Daoy (cell line): ENCODE results near the gene RASSF9. TPM values are rescaled to one million over a fixed set of nuclear protein-coding genes. Genes with fewer than 3 reads are reported as not detected.

ENCODE experiments used
- DNase-seq: peaks from one replicate; pipeline ENCODE4 v3.0.0-alpha.2; 2015; ENCODE audit warnings: low read depth
- total RNA-seq: library from RNA; depleted of rRNA; stranded (reverse); fragments of >200 nt; shearing (Covaris generic); gene quantifications from 2 replicates; pipeline ENCODE4 v1.2.3, GENCODE V29; 2014

Gene RASSF9
- total RNA-seq, 1 experiment from 2014 or later: 0.34 TPM

DNA sequence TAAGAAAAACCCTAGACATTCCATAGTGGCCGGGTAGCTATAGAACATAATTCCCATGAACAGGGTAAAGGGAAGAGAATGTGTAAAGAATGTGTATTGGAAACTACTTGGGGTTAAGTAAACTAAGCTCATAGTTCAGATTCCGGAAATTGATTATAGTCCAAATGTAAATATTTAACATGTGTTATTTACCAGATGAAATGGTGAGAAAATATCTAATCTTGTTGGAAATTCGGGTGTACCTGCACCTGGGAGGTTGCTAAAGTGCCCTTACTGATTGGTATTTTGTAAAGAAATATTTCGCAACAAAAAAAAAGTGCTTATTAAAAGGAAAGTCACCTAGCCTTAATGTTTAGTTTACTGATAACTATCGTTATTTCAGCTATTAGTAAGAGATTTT lies 14.4 kb downstream of the RASSF9 start:
- no peak for DNase-seq

- no peak for DNase-seq
These were observed 15.0 kb downstream of the RASSF9 start for GRCh38 chr12:85821206-85821605.

DNA sequence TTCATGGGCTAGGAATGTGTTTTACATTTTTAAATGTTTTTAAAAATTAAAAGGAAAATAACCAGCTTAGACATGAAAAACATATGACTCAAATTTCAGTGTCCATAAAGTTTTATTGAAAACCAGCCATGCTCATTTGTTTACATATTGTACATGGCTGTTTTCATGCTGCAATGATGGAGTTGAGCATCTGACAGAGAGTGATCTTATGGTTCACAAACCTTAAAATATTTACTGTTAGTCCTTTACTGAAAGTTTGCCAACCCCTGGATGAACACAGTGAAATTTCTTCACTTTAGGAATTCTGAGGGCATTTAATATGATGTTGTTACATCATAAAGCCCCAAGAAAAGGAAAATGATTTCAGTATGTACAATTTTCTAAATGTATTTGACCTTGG lies 16.1 kb downstream of the RASSF9 start:
- no peak for DNase-seq

DNA sequence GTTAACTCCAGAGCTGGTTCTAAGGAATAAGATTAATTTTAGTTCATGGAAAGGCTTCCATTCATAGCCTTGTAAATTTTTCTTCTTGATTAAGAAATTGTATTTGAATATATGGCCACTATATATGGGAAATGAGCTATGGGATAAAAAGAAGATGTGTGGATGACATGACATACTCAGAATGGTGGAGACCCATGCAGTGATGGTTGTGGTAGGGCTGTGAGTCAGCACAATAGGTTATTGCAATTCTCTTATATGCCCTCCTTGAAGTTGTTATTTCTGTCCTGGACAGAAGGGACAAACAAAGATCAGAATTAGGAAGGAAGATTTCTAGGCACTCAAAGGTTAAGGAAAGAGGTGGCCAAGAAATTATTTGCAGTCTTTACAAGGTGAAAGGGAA lies 21.5 kb downstream of the RASSF9 start:
- peak; percentile 37 for DNase-seq

- DNase-seq: no peak
These were observed 22.1 kb downstream of the RASSF9 start for GRCh38 chr12:85814071-85814470.

- DNase-seq: no peak
These were observed 26.7 kb downstream of the RASSF9 start for GRCh38 chr12:85809500-85809899.

DNA sequence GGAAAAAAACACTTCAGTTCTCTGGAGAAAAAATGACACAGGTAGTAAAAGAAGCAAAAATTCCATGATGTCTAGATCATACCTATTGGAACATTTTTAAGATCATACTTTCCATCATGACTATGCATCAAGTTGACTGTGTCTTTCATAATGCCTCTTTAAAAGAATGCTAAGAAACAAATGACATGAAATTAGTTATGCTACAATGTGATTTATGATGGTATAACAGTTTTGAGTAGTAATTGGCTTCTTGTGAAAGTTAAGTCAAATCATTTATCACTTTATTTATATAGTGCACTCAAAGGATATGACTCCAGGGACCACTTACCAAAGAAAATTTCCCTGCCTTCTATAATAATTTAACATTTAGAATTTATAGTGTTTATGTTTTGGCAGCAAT lies 28.5 kb downstream of the RASSF9 start:
- DNase-seq: no peak

GRCh38 chr12:85805654-85806053 lies 30.6 kb downstream of the RASSF9 start:
- DNase-seq: peak; percentile 76

GRCh38 chr12:85804663-85805062 lies 31.5 kb downstream of the RASSF9 start:
- DNase-seq: peak; percentile 58

DNA sequence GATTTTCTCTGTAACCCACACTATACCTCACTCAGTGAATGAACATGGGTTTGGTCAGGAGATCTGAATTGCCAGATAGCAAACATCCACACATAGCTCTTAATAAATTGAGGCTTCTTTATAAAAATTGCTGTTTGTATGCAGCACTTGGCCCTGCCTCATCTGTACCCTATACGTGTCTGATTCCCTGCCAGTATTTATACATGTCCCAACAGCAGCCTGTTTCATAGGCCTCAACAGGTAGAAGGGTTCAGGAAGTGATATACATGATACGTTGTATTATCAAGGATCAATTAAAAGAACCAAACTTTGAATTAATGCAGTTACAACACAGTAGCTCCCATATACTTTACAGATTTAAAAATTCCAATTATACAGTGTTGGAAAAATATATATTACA lies 32.3 kb downstream of the RASSF9 start:
- no peak for DNase-seq

DNA sequence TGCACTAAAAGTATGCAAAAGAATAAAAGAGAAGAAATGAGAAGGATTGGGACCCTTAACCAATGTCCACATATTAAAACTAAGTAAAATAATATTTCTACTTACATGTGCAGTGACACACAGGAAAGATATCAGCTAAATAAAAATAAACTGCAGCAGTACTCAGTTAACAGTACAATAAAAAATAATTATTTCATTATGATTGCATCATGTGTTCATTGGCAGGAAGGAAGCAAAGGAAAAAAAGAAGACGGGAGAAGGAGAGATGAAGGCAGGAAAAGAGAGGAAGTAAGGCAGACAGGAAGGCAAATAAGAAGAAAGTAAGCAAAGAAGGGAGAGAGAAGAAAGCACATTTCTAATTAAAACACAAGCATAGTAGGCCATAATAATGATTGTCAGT lies 33.0 kb downstream of the RASSF9 start:
- DNase-seq: no peak

- no peak for DNase-seq
These were observed 38.1 kb downstream of the RASSF9 start for GRCh38 chr12:85798122-85798521.

DNA sequence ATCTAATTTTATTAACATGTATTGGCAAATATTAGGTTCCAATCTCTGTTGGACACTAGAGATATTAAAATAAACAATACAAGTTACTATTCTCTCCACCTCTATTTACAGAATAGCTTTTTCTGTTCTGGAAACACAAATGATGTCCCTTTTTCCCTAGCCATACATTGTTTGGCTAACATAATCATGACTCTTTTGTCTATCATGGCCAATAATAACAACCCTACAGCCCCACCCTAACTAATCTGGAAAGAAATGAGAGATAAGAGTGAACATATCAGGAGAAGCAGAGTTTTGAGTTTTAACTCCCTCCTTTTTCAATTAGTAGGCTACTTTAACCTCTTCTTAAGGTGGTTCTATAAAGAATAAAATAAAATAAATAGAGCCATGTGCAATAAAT lies 40.2 kb downstream of the RASSF9 start:
- no peak for DNase-seq

- DNase-seq: peak; percentile 61
These were observed 41.7 kb downstream of the RASSF9 start for GRCh38 chr12:85794531-85794930.

GRCh38 chr12:85784096-85784720 lies 52.0 kb downstream of the RASSF9 start:
- no peak for DNase-seq

DNA sequence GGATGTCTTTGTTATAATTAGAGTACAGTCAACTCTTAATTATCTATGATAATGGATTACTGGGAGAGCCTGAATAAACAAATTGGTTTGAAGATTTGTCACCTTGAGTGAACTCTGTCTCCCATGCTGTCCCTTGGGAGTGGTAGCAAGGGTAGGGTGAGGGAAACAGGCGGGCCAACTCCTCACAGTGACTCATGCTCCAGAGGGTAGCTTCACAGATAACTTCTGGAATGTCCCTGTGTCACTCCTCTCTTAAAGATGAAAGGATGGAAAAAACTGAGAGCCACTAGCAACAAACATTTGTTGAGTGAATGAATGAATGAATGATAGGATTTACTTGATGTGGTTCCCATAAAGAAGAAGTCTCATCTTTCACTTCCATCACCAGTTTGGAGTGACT lies 53.5 kb downstream of the RASSF9 start:
- peak; percentile 11 for DNase-seq

- no peak for DNase-seq
These were observed 54.4 kb downstream of the RASSF9 start for GRCh38 chr12:85781766-85782165.

- no peak for DNase-seq
These were observed 56.4 kb downstream of the RASSF9 start for GRCh38 chr12:85779768-85780167.

DNA sequence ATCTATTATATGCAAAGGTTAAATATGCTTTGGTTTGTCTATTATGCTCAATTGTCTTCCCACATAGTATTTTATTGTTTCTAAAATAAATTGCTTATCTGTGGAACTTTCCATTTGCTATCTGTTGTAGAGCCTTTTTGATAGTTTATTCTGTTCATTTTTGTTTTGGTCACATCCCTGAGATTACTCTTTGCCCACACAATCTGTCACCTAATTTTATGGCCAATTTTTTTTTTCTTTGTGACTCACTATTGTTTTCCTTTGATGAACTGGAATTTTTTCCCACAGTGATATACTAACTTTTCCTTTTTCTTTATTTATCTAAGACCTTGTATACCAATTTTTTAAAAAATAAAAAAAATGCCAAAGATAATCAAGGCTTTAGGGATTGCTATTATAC lies 61.1 kb downstream of the RASSF9 start:
- DNase-seq: no peak

- DNase-seq: no peak
These were observed 70.7 kb downstream of the RASSF9 start for GRCh38 chr12:85765453-85765869.

DNA sequence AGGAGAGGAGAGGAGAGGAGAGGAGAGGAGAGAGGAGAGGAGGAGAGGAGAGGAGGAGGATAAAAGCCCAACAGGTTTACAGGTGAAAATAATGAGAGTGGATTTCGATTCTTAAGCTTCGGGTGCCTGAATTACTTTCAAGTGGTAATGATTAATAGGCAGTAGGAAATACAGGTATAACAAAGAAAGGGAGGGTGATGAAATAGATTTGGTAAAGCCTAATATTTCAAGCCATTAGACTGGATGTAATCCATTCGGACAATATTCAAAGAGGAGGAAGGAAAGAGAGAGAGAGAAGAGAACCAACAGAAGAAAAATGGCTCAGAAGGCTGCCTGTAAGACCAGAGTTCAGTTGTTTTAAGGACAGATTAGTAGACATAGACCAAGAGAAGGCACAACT lies 76.6 kb downstream of the RASSF9 start:
- DNase-seq: no peak

DNA sequence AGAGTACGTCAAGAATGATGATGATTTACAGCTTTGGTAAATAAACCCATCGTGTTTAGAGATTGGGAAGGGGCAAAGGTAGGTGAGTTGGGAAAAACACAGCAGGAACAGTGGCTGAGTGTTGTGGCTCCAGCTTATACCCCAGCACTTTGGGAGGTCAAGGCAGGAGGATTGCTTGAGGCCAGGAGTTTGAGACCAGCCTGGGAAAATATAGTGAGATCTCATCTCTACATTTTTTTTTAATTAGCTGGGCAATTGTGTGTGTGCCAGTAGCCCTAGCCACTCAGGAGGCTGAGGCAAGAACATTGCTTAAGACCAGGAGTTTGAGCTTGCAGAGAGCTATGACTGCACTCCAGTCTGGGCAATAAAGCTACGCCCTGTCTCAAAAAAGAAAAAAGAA lies 77.1 kb downstream of the RASSF9 start:
- no peak for DNase-seq

GRCh38 chr12:85755760-85756159 lies 80.4 kb downstream of the RASSF9 start:
- DNase-seq: no peak
